SK-N-SH treated with all-trans-retinoic acid at 6 μM for 48 hours (cell line): Measurements from ENCODE around the gene GUCY1A2.

Experiments used
- ATAC-seq: fragments of 200-7000 bp; cut with Tn5 transposase; 3 replicates; pipeline ENCODE4 v1.9.1; 2020; ENCODE audit warnings: mild to moderate bottlenecking, moderate library complexity
- BACH2 ChIP-seq: fragments of 250-450 bp; sonication (Bioruptor Pico); IDR thresholded peaks from 2 replicates; pipeline ENCODE4 v1.9.0; 2021; ENCODE audit warnings: mild to moderate bottlenecking, borderline replicate concordance
- CSRNP3 ChIP-seq: fragments of 250-450 bp; sonication (Bioruptor Pico); IDR thresholded peaks from 2 replicates; pipeline ENCODE4 v1.5.1; 2021; ENCODE audit warnings: mild to moderate bottlenecking, moderate library complexity
- ESRRG ChIP-seq: fragments of 250-450 bp; sonication (Bioruptor Pico); IDR thresholded peaks from 2 replicates; pipeline ENCODE4 v1.6.1; 2021; ENCODE audit warnings: mild to moderate bottlenecking
- GLIS3 ChIP-seq: fragments of 250-450 bp; sonication (Bioruptor Pico); IDR thresholded peaks from 2 replicates; pipeline ENCODE4 v1.5.0; 2020; ENCODE audit warnings: mild to moderate bottlenecking, moderate library complexity
- ISL1 ChIP-seq: fragments of 250-450 bp; sonication (Bioruptor Pico); IDR thresholded peaks from 2 replicates; pipeline ENCODE4 v2.1.2; 2022; ENCODE audit warnings: mild to moderate bottlenecking, moderate library complexity
- PATZ1 ChIP-seq: fragments of 250-450 bp; sonication (Bioruptor Pico); IDR thresholded peaks from 2 replicates; pipeline ENCODE4 v1.8.0; 2020; ENCODE audit warnings: mild to moderate bottlenecking, moderate library complexity, borderline replicate concordance
- PPARA ChIP-seq: fragments of 250-450 bp; sonication (Bioruptor Pico); IDR thresholded peaks from 2 replicates; pipeline ENCODE4 v1.5.0; 2020; ENCODE audit warnings: mild to moderate bottlenecking, borderline replicate concordance
- RARB ChIP-seq: fragments of 250-450 bp; sonication (Bioruptor Pico); IDR thresholded peaks from 2 replicates; pipeline ENCODE4 v1.8.0; 2021; ENCODE audit warnings: mild to moderate bottlenecking, moderate library complexity
- SNAI2 ChIP-seq: fragments of 250-450 bp; sonication (Bioruptor Pico); IDR thresholded peaks from 2 replicates; pipeline ENCODE4 v1.5.0; 2020; ENCODE audit warnings: mild to moderate bottlenecking, moderate library complexity
- TCF4 ChIP-seq: fragments of 250-450 bp; sonication (Bioruptor Pico); IDR thresholded peaks from 2 replicates; pipeline ENCODE4 v1.8.0; 2021; ENCODE audit warnings: mild to moderate bottlenecking, moderate library complexity, borderline replicate concordance
- TOX ChIP-seq: fragments of 250-450 bp; sonication (Bioruptor Pico); IDR thresholded peaks from 2 replicates; pipeline ENCODE4 v1.8.0; 2021; ENCODE audit warnings: mild to moderate bottlenecking, moderate library complexity, borderline replicate concordance
- TSHZ2 ChIP-seq: fragments of 250-450 bp; sonication (Bioruptor Pico); IDR thresholded peaks from 2 replicates; pipeline ENCODE4 v1.5.0; 2020; ENCODE audit warnings: mild to moderate bottlenecking, moderate library complexity
- ZC3H10 ChIP-seq: fragments of 250-450 bp; sonication (Bioruptor Pico); IDR thresholded peaks from 2 replicates; pipeline ENCODE4 v1.5.1; 2021; ENCODE audit warnings: mild to moderate bottlenecking, moderate library complexity
- ZFP3 ChIP-seq: fragments of 250-450 bp; sonication (Bioruptor Pico); IDR thresholded peaks from 2 replicates; pipeline ENCODE4 v1.5.0; 2020; ENCODE audit warnings: mild to moderate bottlenecking, moderate library complexity
- ZNF565 ChIP-seq: fragments of 450-650 bp; formaldehyde crosslinking; conservative IDR thresholded peaks from 2 replicates; pipeline ENCODE4 v1.5.0; 2020; ENCODE audit warnings: low read depth, mild to moderate bottlenecking, moderate library complexity
- ZNF70 ChIP-seq: fragments of 450-650 bp; formaldehyde crosslinking; IDR thresholded peaks from 2 replicates; pipeline ENCODE4 v1.5.0; 2020; ENCODE audit warnings: mild to moderate bottlenecking, moderate library complexity
- TF ChIP-seq, protein P1 (sequence below): fragments of 250-450 bp; sonication (Bioruptor Pico); IDR thresholded peaks from 2 replicates; pipeline ENCODE4 v1.5.1; 2020; ENCODE audit warnings: low read depth, mild to moderate bottlenecking, moderate library complexity
- TF ChIP-seq, protein P2 (sequence below): fragments of 250-450 bp; sonication (Bioruptor Pico); IDR thresholded peaks from 2 replicates; pipeline ENCODE4 v1.8.0; 2021; ENCODE audit warnings: low read depth, mild to moderate bottlenecking, moderate library complexity, borderline replicate concordance

Gene GUCY1A2

GRCh38 chr11:106644824-106645223 lies 373.5 kb downstream of the GUCY1A2 start:
- TF ChIP-seq PPARA (CRISPR knock-in tag) (no peak), TCF4 (CRISPR knock-in tag) (no peak), RARB (CRISPR knock-in tag) (no peak), CSRNP3 (CRISPR knock-in tag) (no peak)
- TF ChIP-seq, protein P1, sequence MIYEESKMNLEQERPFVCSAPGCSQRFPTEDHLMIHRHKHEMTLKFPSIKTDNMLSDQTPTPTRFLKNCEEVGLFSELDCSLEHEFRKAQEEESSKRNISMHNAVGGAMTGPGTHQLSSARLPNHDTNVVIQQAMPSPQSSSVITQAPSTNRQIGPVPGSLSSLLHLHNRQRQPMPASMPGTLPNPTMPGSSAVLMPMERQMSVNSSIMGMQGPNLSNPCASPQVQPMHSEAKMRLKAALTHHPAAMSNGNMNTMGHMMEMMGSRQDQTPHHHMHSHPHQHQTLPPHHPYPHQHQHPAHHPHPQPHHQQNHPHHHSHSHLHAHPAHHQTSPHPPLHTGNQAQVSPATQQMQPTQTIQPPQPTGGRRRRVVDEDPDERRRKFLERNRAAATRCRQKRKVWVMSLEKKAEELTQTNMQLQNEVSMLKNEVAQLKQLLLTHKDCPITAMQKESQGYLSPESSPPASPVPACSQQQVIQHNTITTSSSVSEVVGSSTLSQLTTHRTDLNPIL (CRISPR knock-in tag): no peak
- no peak for ATAC-seq

GRCh38 chr11:106642331-106642730 lies 375.9 kb downstream of the GUCY1A2 start:
- no peak for ATAC-seq
- TF ChIP-seq PATZ1 (CRISPR knock-in tag): no peak
- no peak for TF ChIP-seq BACH2 (CRISPR knock-in tag)
- TF ChIP-seq TSHZ2: no peak
- TF ChIP-seq, protein P2, sequence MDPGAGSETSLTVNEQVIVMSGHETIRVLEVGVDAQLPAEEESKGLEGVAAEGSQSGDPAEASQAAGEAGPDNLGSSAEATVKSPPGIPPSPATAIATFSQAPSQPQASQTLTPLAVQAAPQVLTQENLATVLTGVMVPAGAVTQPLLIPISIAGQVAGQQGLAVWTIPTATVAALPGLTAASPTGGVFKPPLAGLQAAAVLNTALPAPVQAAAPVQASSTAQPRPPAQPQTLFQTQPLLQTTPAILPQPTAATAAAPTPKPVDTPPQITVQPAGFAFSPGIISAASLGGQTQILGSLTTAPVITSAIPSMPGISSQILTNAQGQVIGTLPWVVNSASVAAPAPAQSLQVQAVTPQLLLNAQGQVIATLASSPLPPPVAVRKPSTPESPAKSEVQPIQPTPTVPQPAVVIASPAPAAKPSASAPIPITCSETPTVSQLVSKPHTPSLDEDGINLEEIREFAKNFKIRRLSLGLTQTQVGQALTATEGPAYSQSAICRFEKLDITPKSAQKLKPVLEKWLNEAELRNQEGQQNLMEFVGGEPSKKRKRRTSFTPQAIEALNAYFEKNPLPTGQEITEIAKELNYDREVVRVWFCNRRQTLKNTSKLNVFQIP (CRISPR knock-in tag): no peak
- no peak for TF ChIP-seq CSRNP3 (CRISPR knock-in tag)
- no peak for TF ChIP-seq PPARA (CRISPR knock-in tag)
- no peak for TF ChIP-seq TOX (CRISPR knock-in tag)
- TF ChIP-seq ZNF70: no peak
- TF ChIP-seq ZC3H10 (CRISPR knock-in tag): no peak
- no peak for TF ChIP-seq SNAI2 (CRISPR knock-in tag)
- TF ChIP-seq, protein P1 (CRISPR knock-in tag): no peak
- TF ChIP-seq ZNF565 (CRISPR knock-in tag): no peak
- no peak for TF ChIP-seq GLIS3 (CRISPR knock-in tag)
- TF ChIP-seq ZFP3 (CRISPR knock-in tag): no peak
- no peak for TF ChIP-seq ISL1
- TF ChIP-seq ESRRG (CRISPR knock-in tag): no peak
- no peak for TF ChIP-seq TCF4 (CRISPR knock-in tag)
